ENCODE data around the gene FBLN5. TPM values are rescaled to one million over a fixed set of nuclear protein-coding genes. Genes with fewer than 3 reads are reported as not detected.

FBLN5 gene
- total and polyA plus RNA-seq, 9 of the 15 experiments (the other 6 are each of a cell fraction or from before 2014, with no cell fraction given), result 0.11 to 0.22 TPM; not detected in 7

GRCh38 chr14:91829511-91829910 lies 118.0 kb downstream of the FBLN5 start:
- intact Hi-C loops (cut with micrococcal nuclease) (no loop called here), in situ Hi-C loops (cut with MboI) (no loop called here)
- CTCF ChIA-PET (ENCODE audit: low intra/inter-chr PET ratio), result no interaction called here
- Histone ChIP-seq H3K9ac (ENCODE audit: insufficient read depth in 1 of 2, low read depth in 2 of 2, low read length in 2 of 2) (no peak overlapping the region), H3K9me3 (replicated peaks; ENCODE audit: control insufficient read depth, insufficient read depth, low read depth, low read length) (no peaks in the 10 kb centered on the region), H4K20me1 (replicated peaks; ENCODE audit: control insufficient read depth, insufficient read depth, low read length) (no peaks in the 10 kb centered on the region), H3K27ac (ENCODE audit: extremely low read depth, low read depth, low read length) (no peak overlapping the region), H2AFZ (ENCODE audit: low read depth, low read length) (no peak overlapping the region), H3K36me3 (ENCODE audit: control insufficient read depth, insufficient read depth, low read length) (no peaks in the 10 kb centered on the region), H3K4me1 (replicated peaks in 1 of 2; ENCODE audit: control insufficient read depth in 2 of 2, insufficient read depth in 2 of 2, low read length in 2 of 2) (no peaks in the 10 kb centered on the region; a peak in 1 of 5 replicates), H3K4me3 (no peak overlapping the region), H3K9me1 (ENCODE audit: control insufficient read depth, insufficient read depth, low read length) (no peaks in the 10 kb centered on the region), H3K4me2 (ENCODE audit: insufficient read depth, low read length) (no peak overlapping the region), H3K27me3 (ENCODE audit: control insufficient read depth in 2 of 2, insufficient read depth in 2 of 2, low read length in 2 of 2) (no peaks in the 10 kb centered on the region), H3K79me2 (ENCODE audit: control insufficient read depth, insufficient read depth, low read length) (no peaks in the 10 kb centered on the region; the same call in 2 of the 3 replicates)
- TF ChIP-seq, protein P1, sequence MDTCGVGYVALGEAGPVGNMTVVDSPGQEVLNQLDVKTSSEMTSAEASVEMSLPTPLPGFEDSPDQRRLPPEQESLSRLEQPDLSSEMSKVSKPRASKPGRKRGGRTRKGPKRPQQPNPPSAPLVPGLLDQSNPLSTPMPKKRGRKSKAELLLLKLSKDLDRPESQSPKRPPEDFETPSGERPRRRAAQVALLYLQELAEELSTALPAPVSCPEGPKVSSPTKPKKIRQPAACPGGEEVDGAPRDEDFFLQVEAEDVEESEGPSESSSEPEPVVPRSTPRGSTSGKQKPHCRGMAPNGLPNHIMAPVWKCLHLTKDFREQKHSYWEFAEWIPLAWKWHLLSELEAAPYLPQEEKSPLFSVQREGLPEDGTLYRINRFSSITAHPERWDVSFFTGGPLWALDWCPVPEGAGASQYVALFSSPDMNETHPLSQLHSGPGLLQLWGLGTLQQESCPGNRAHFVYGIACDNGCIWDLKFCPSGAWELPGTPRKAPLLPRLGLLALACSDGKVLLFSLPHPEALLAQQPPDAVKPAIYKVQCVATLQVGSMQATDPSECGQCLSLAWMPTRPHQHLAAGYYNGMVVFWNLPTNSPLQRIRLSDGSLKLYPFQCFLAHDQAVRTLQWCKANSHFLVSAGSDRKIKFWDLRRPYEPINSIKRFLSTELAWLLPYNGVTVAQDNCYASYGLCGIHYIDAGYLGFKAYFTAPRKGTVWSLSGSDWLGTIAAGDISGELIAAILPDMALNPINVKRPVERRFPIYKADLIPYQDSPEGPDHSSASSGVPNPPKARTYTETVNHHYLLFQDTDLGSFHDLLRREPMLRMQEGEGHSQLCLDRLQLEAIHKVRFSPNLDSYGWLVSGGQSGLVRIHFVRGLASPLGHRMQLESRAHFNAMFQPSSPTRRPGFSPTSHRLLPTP (IDR thresholded peaks at IDR 0.05; ENCODE audit: borderline replicate concordance, extremely low read depth, insufficient read length), result no peak
- TF ChIP-seq CHAMP1 (IDR thresholded peaks at IDR 0.05) (no peak), FOXA3 (CRISPR knock-in tag; conservative IDR thresholded peaks at IDR 0.05 in 1 of 2, IDR thresholded peaks at IDR 0.05 in 1 of 2) (no peak), HDAC3 (IDR thresholded peaks at IDR 0.05; ENCODE audit: borderline replicate concordance, partially characterized antibody) (no peak), ETS2 (tag; IDR thresholded peaks at IDR 0.05; ENCODE audit: borderline replicate concordance, poor library complexity, severe bottlenecking) (no peak), HMGN3 (IDR thresholded peaks at IDR 0.05; ENCODE audit: borderline replicate concordance, extremely low read depth, insufficient read length, low read depth, low read length) (no peak), ZBED1 (IDR thresholded peaks at IDR 0.05) (no peak), RBM34 (IDR thresholded peaks at IDR 0.05; ENCODE audit: borderline replicate concordance, insufficient read depth, low read length) (no peak), ZKSCAN3 (CRISPR knock-in tag; IDR thresholded peaks at IDR 0.05) (no peak), PHF8 (IDR thresholded peaks at IDR 0.05; ENCODE audit: borderline replicate concordance, low read length) (no peak), ZNF23 (CRISPR knock-in tag; IDR thresholded peaks at IDR 0.05) (no peak), MCM7 (IDR thresholded peaks at IDR 0.05) (no peak), PYGO2 (tag; IDR thresholded peaks at IDR 0.05) (no peak), NCOR1 (IDR thresholded peaks at IDR 0.05) (no peak), CGGBP1 (CRISPR knock-in tag; IDR thresholded peaks at IDR 0.05) (no peak), ATF1 (CRISPR knock-in tag; IDR thresholded peaks at IDR 0.05) (no peak), ATF1 (tag; IDR thresholded peaks at IDR 0.05) (no peak), ETV6 (IDR thresholded peaks at IDR 0.05; ENCODE audit: borderline replicate concordance in 1 of 2, low read depth in 2 of 2, low read length in 1 of 2) (no peak), ETV6 (CRISPR knock-in tag; IDR thresholded peaks at IDR 0.05; ENCODE audit: borderline replicate concordance) (no peak)
- POLR2A ChIA-PET, result no interaction called here
- BruUV-seq (replicated peaks), result no TSS peak
- FAIRE-seq (no peak), ATAC-seq (no peak), DNase-seq (ENCODE audit: extremely low read depth in 1 of 4, low spot score in 3 of 4) (no peak)
- WGBS (ENCODE audit: insufficient coverage, low coverage, missing lambda C conversion rate), result 8% methylated on average over 2 of the region's 2 CpGs

All from K562 (cell line).